HCT116 (cell line): Measurements from ENCODE around the gene DYNLT1.
"Not testable (repeated sequence)": the region's sequence is repeated elsewhere in the genome, so short reads cannot be mapped to it uniquely, and the experiment has no call there.

Experiments used
- ATF3 ChIP-seq: IDR thresholded peaks from 2 replicates; pipeline ENCODE4 v1.6.1; 2012
- EZH2 ChIP-seq: fragments of 200-600 bp; sonication (generic); IDR thresholded peaks from 2 replicates; pipeline ENCODE4 v1.6.1; 2017; ENCODE audit warnings: antibody characterized with exemption, mixed run types
- POLR2A ChIP-seq: IDR thresholded peaks from 2 replicates; pipeline ENCODE4 v1.7.0; 2011; ENCODE audit warnings: borderline replicate concordance; ENCODE audit not compliant: insufficient read depth, insufficient read length; ENCODE audit errors: extremely low read depth
- POLR2AphosphoS5 ChIP-seq: IDR thresholded peaks from 2 replicates; pipeline ENCODE4 v1.6.1; 2011; ENCODE audit warnings: mild to moderate bottlenecking, low read depth, low read length, moderate library complexity
- REST ChIP-seq: IDR thresholded peaks from 2 replicates; pipeline ENCODE4 v1.6.1; 2012; ENCODE audit warnings: low read depth
- YY1 ChIP-seq: IDR thresholded peaks from 2 replicates; pipeline ENCODE4 v1.6.1; 2011; ENCODE audit warnings: low read length, low read depth, moderate library complexity, mild to moderate bottlenecking; ENCODE audit not compliant: insufficient replicate concordance; ENCODE audit errors: extremely low read depth
- ZBTB33 ChIP-seq: IDR thresholded peaks from 2 replicates; pipeline ENCODE4 v1.6.1; 2011; ENCODE audit warnings: mild to moderate bottlenecking, low read length, moderate library complexity; ENCODE audit not compliant: insufficient replicate concordance; ENCODE audit errors: extremely low read depth

GRCh38 chr6:158677094-158677493 lies 32.6 kb upstream of the DYNLT1 start:
- TF ChIP-seq ATF3, POLR2A, REST, YY1, ZBTB33, EZH2, POLR2AphosphoS5: not testable (repeated sequence)
